ENCODE measurements around the gene INO80. TPM values are rescaled to one million over a fixed set of nuclear protein-coding genes. Genes with fewer than 3 reads are reported as not detected.

The INO80 gene
- total and polyA plus RNA-seq, 2 donors (not counting 3 experiments of a cell fraction or from before 2014, with no cell fraction given) = 5.7 to 29.1 TPM

- Histone ChIP-seq H3K27me3 (ENCODE audit: control insufficient read depth in 2 of 2, insufficient read depth in 2 of 2, low read length in 2 of 2) (no peaks in the 10 kb centered on the region), H3K27ac (ENCODE audit: insufficient read depth, low read depth, low read length) (peak overlapping the region; percentile 58), H2AFZ (ENCODE audit: low read depth, low read length) (no peak overlapping the region), H3K9me3 (replicated peaks; ENCODE audit: control insufficient read depth, insufficient read depth, low read length) (no peaks in the 10 kb centered on the region), H4K20me1 (replicated peaks; ENCODE audit: control insufficient read depth, extremely low read depth, insufficient read depth, low read length) (no peaks in the 10 kb centered on the region), H3K79me2 (ENCODE audit: control insufficient read depth, insufficient read depth, low read length) (no peaks in the 10 kb centered on the region), H3K36me3 (ENCODE audit: control insufficient read depth in 2 of 2, extremely low read depth in 1 of 2, insufficient read depth in 2 of 2, low read length in 2 of 2) (peaks cover 3 to 8% of the 10 kb centered on the region in 2 experiments), H3K9me1 (replicated peaks; ENCODE audit: control insufficient read depth, extremely low read depth, insufficient read depth, low read length) (no peaks in the 10 kb centered on the region), H3K4me2 (ENCODE audit: insufficient read depth, low read length) (no peak overlapping the region), H3K4me3 (replicated peaks in 1 of 3; ENCODE audit: insufficient read depth in 1 of 3, low read depth in 1 of 3, low read length in 3 of 3) (no peak overlapping the region), H3K9ac (replicated peaks; ENCODE audit: extremely low read depth, insufficient read depth, low read length) (no peak overlapping the region), H3K4me1 (ENCODE audit: control insufficient read depth, extremely low read depth, insufficient read depth, low read length) (peaks cover 10% of the 10 kb centered on the region)
- peak; percentile 45 for TF ChIP-seq MAX (IDR thresholded peaks at IDR 0.05; ENCODE audit: insufficient read depth, insufficient read length)
- no peak for TF ChIP-seq CTCF (IDR thresholded peaks at IDR 0.05; ENCODE audit: extremely low read depth in 1 of 2, insufficient read depth in 1 of 2, low read depth in 1 of 2, low read length in 2 of 2)
- peak; percentile 59 for DNase-seq (ENCODE audit: low read depth, low spot score)
- FAIRE-seq = peak; percentile 89
- POLR2A ChIA-PET = no interaction called here
- dilution Hi-C loops (cut with MboI; ENCODE audit: extremely low pct_ligation_motif_present, low sequenced_read_pairs) = no loop called here
- intact Hi-C loops (cut with micrococcal nuclease) = loop anchor here (2.0 kb wide), 1 partner anchor 19 kb away; no protein-coding TSS in a partner anchor
- CTCF ChIA-PET = interaction anchor here (1.0 to 1.1 kb wide), 2 partner anchors 10 to 11 kb away, joined by 3 to 4 read pairs; no protein-coding TSS in a partner anchor
- BruUV-seq (replicated peaks) = no TSS peak
These were observed 114.4 kb downstream of the INO80 start for GRCh38 chr15:41001524-41002214.

- Histone ChIP-seq H3K79me2 (ENCODE audit: control insufficient read depth, insufficient read depth, low read length) (no peaks in the 10 kb centered on the region), H3K9ac (replicated peaks; ENCODE audit: extremely low read depth, insufficient read depth, low read length) (no peak overlapping the region), H3K9me3 (replicated peaks; ENCODE audit: control insufficient read depth, insufficient read depth, low read length) (no peaks in the 10 kb centered on the region), H3K36me3 (ENCODE audit: control insufficient read depth in 2 of 2, extremely low read depth in 1 of 2, insufficient read depth in 2 of 2, low read length in 2 of 2) (peaks cover 2 to 17% of the 10 kb centered on the region in 2 experiments), H3K4me3 (replicated peaks in 1 of 3; ENCODE audit: insufficient read depth in 1 of 3, low read depth in 1 of 3, low read length in 3 of 3) (no peak overlapping the region), H3K4me1 (ENCODE audit: control insufficient read depth, extremely low read depth, insufficient read depth, low read length) (peaks cover 10% of the 10 kb centered on the region), H3K9me1 (replicated peaks; ENCODE audit: control insufficient read depth, extremely low read depth, insufficient read depth, low read length) (no peaks in the 10 kb centered on the region), H3K27ac (ENCODE audit: insufficient read depth, low read depth, low read length) (no peak overlapping the region), H2AFZ (ENCODE audit: low read depth, low read length) (no peak overlapping the region), H4K20me1 (replicated peaks; ENCODE audit: control insufficient read depth, extremely low read depth, insufficient read depth, low read length) (no peaks in the 10 kb centered on the region), H3K27me3 (ENCODE audit: control insufficient read depth in 2 of 2, insufficient read depth in 2 of 2, low read length in 2 of 2) (no peaks in the 10 kb centered on the region), H3K4me2 (ENCODE audit: insufficient read depth, low read length) (no peak overlapping the region)
- intact Hi-C loops (cut with micrococcal nuclease) = no loop called here
- ChIA-PET CTCF (interaction anchor here (0.6 to 1.6 kb wide), 4 partner anchors 13 to 57 kb away, joined by 3 to 5 read pairs (median 4); no protein-coding TSS in a partner anchor), POLR2A (interaction anchor here (0.6 kb wide), 1 partner anchor 16 kb away, joined by 5 read pairs; no protein-coding TSS in a partner anchor)
- TF ChIP-seq MYC (IDR thresholded peaks at IDR 0.05; ENCODE audit: low read depth, low read length) (no peak), JUN (IDR thresholded peaks at IDR 0.05; ENCODE audit: borderline replicate concordance, insufficient read depth, insufficient read length, low read depth) (peak; percentile 12), POLR2A (IDR thresholded peaks at IDR 0.05; ENCODE audit: low read depth, low read length) (no peak), FOS (IDR thresholded peaks at IDR 0.05; ENCODE audit: borderline replicate concordance, insufficient read depth, low read length) (no peak)
- dilution Hi-C loops (cut with MboI; ENCODE audit: extremely low pct_ligation_motif_present, low sequenced_read_pairs) = no loop called here
- FAIRE-seq (peak; percentile 64), DNase-seq (ENCODE audit: low read depth, low spot score) (no peak)
- BruUV-seq (replicated peaks) = no TSS peak
These were observed 116.9 kb downstream of the INO80 start for GRCh38 chr15:40999190-40999589.

All from endothelial cell of umbilical vein (primary cell).